Caco-2 (cell line): ENCODE results near the gene SOCS1. TPM values are rescaled to one million over a fixed set of nuclear protein-coding genes. Genes with fewer than 3 reads are reported as not detected.

Experiments
- BruUV-seq: library from RNA; stranded (reverse); fragments of 400-500 nt; replicated peaks from 2 replicates; lab custom pipeline; 2021; lab: Mats Ljungman, UMichigan
- CTCF ChIA-PET: fragments of 300-600 bp; sonication (Branson Sonifier 250); formaldehyde crosslinking; loops from one replicate; lab custom pipeline; 2022; ENCODE audit warnings: antibody characterized with exemption; lab: Charles Lee
- POLR2A ChIA-PET: fragments of 300-600 bp; sonication (Branson Sonifier 250); formaldehyde crosslinking; loops from one replicate; lab custom pipeline; 2022; ENCODE audit warnings: antibody characterized with exemption; lab: Charles Lee
- DNase-seq, 2 experiments: peaks; one replicate each; pipeline versions ENCODE4 v3.0.0 to v3.0.0-alpha.2; 2020 to 2022
- H3K27me3 ChIP-seq: replicated peaks from 2 replicates; pipeline ENCODE4 v1.6.0; 2011; ENCODE audit warnings: low read length; ENCODE audit not compliant: control insufficient read depth, insufficient read depth
- H3K36me3 ChIP-seq: 2 replicates; pipeline ENCODE4 v1.5.1; 2011; ENCODE audit warnings: low read length; ENCODE audit not compliant: control insufficient read depth, insufficient read depth
- H3K4me1 ChIP-seq: fragments of 250-450 bp; sonication (Bioruptor Pico); 2 replicates; pipeline ENCODE4 v1.5.1; 2020; ENCODE audit warnings: mild to moderate bottlenecking
- H3K4me3 ChIP-seq: 2 replicates; pipeline ENCODE4 v1.5.1; 2011; ENCODE audit warnings: low read depth, mild to moderate bottlenecking, control low read depth, low read length
- H3K9me3 ChIP-seq: fragments of 250-450 bp; sonication (Bioruptor Pico); 2 replicates; pipeline ENCODE4 v1.5.1; 2020; ENCODE audit warnings: mild to moderate bottlenecking, moderate library complexity
- H3K27ac Mint-ChIP-seq: one replicate; pipeline ENCODE4 v1.8.0; 2022; ENCODE audit warnings: mixed read lengths; ENCODE audit not compliant: unreplicated experiment
- H3K27me3 Mint-ChIP-seq: one replicate; pipeline ENCODE4 v1.8.0; 2022; ENCODE audit warnings: mixed read lengths; ENCODE audit not compliant: insufficient read depth, unreplicated experiment
- H3K36me3 Mint-ChIP-seq: one replicate; pipeline ENCODE4 v1.8.0; 2022; ENCODE audit warnings: mild to moderate bottlenecking, mixed read lengths; ENCODE audit not compliant: insufficient read depth, unreplicated experiment
- H3K4me1 Mint-ChIP-seq: one replicate; pipeline ENCODE4 v1.8.0; 2022; ENCODE audit warnings: low read depth, mixed read lengths; ENCODE audit not compliant: unreplicated experiment
- H3K4me3 Mint-ChIP-seq: one replicate; pipeline ENCODE4 v1.8.0; 2022; ENCODE audit warnings: mild to moderate bottlenecking, moderate library complexity, mixed read lengths; ENCODE audit not compliant: unreplicated experiment
- H3K9me3 Mint-ChIP-seq: one replicate; pipeline ENCODE4 v1.8.0; 2022; ENCODE audit warnings: mixed read lengths; ENCODE audit not compliant: unreplicated experiment
- CTCF ChIP-seq, 2 experiments: fragments of 200-600 bp in 1 of 2; IDR thresholded peaks; 1 replicate in 1 of 2; 2 replicates in 1 of 2; pipeline versions ENCODE4 v1.5.1 to v1.8.0; 2011 to 2022; ENCODE audit warnings: antibody characterized with exemption in 1 of 2, control low read depth in 1 of 2, inconsistent platforms in 1 of 2, low read depth in 1 of 2, low read length in 1 of 2, mild to moderate bottlenecking in 1 of 2, moderate library complexity in 1 of 2; ENCODE audit not compliant: insufficient read depth in 1 of 2, severe bottlenecking in 1 of 2, unreplicated experiment in 1 of 2
- intact Hi-C: fragments of 100-400 bp; cut with micrococcal nuclease; formaldehyde crosslinking; loops from one replicate; pipeline ENCODE4 v1.10.0; 2022; ENCODE audit not compliant: unreplicated experiment
- total RNA-seq: library from RNA; stranded (reverse); gene quantifications from 2 replicates; pipeline ENCODE4 v1.2.3, GENCODE V29; 2022

SOCS1 gene
- total RNA-seq, 1 experiment from 2014 or later = 13.2 TPM

GRCh38 chr16:11205065-11205699 is 50.8 kb downstream of the SOCS1 start:
- H3K4me1 Mint-ChIP-seq = peaks cover 10% of the 10 kb centered on the region
- POLR2A ChIA-PET = no interaction called here
- no peak for TF ChIP-seq CTCF (IDR thresholded peaks at IDR 0.05; ENCODE audit: insufficient read depth in 1 of 2, low read depth in 1 of 2, low read length in 1 of 2, severe bottlenecking in 1 of 2, unreplicated experiment in 1 of 2)
- peaks cover 5% of the 10 kb centered on the region for H3K36me3 Mint-ChIP-seq
- no peak overlapping the region for H3K4me3 Mint-ChIP-seq
- Histone ChIP-seq H3K36me3 (no peaks in the 10 kb centered on the region), H3K9me3 (no peaks in the 10 kb centered on the region), H3K4me1 (no peaks in the 10 kb centered on the region), H3K4me3 (no peak overlapping the region), H3K27me3 (no peaks in the 10 kb centered on the region)
- DNase-seq = no peak
- intact Hi-C loops = no loop called here
- CTCF ChIA-PET = no interaction called here
- H3K27ac Mint-ChIP-seq = no peak overlapping the region
- no peaks in the 10 kb centered on the region for H3K27me3 Mint-ChIP-seq
- H3K9me3 Mint-ChIP-seq = no peaks in the 10 kb centered on the region
- no TSS peak for BruUV-seq

- intact Hi-C loops = no loop called here
- no peak for DNase-seq
- H3K27me3 Mint-ChIP-seq = no peaks in the 10 kb centered on the region
- no peaks in the 10 kb centered on the region for H3K27me3 ChIP-seq
- H3K4me3 ChIP-seq = no peak overlapping the region
- TF ChIP-seq CTCF (IDR thresholded peaks at IDR 0.05; ENCODE audit: insufficient read depth in 1 of 2, low read depth in 1 of 2, low read length in 1 of 2, severe bottlenecking in 1 of 2, unreplicated experiment in 1 of 2) = no peak
- H3K4me3 Mint-ChIP-seq = no peak overlapping the region
- H3K9me3 Mint-ChIP-seq = no peaks in the 10 kb centered on the region
- H3K4me1 Mint-ChIP-seq = peaks cover 10% of the 10 kb centered on the region
- CTCF ChIA-PET = no interaction called here
- BruUV-seq = no TSS peak
- peaks cover 5% of the 10 kb centered on the region for H3K36me3 Mint-ChIP-seq
- H3K27ac Mint-ChIP-seq = no peak overlapping the region
- H3K4me1 ChIP-seq = no peaks in the 10 kb centered on the region
- H3K9me3 ChIP-seq = no peaks in the 10 kb centered on the region
- POLR2A ChIA-PET = no interaction called here
- no peaks in the 10 kb centered on the region for H3K36me3 ChIP-seq
These were observed 51.4 kb downstream of the SOCS1 start for GRCh38 chr16:11204513-11205047.

Other genes with a start within 250 kb of the SOCS1 start
- gene TNP2, start 13.1 kb upstream of the SOCS1 start, total RNA-seq = not detected in 2 replicates
- not detected in 2 replicates for gene PRM3, start 17.4 kb upstream of the SOCS1 start, total RNA-seq
- not detected in 2 replicates for gene PRM2, start 20.3 kb upstream of the SOCS1 start, total RNA-seq
- not detected in 2 replicates for gene PRM1, start 25.1 kb upstream of the SOCS1 start, total RNA-seq
- 47.4 and 52.7 TPM in 2 replicates for gene RMI2, start 89.3 kb upstream of the SOCS1 start, total RNA-seq